ENCODE data around the gene NTNG1. TPM values are rescaled to one million over a fixed set of nuclear protein-coding genes. Genes with fewer than 3 reads are reported as not detected.

NTNG1 gene
- total and polyA plus RNA-seq, 2 of the 4 experiments (the other 2 are of a cell fraction) = 1.2 to 2.3 TPM

DNA sequence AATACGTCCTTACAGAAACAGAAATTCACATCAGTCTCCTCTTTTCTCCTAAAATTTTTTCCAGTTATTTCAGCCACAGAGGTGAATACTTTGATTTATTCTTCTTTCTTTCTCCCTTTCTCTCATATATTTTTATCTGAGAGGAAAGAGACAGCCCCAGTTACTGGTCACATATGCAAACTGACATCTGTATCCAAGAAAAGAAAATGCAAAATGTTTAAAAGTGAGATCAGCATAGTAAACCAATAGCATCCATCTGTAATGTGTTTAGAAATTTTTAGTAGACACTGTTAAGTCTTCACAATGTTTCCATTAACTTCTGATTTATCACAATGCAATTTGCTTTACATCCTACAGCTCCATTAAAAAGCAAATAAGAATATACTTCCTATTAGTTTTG is 53.5 kb downstream of the NTNG1 start:
- no peaks in the 10 kb centered on the region for H3K36me3 ChIP-seq (ENCODE audit: control insufficient read depth, insufficient read depth, low read length)
- H2BK15ac ChIP-seq (ENCODE audit: low read depth, low read length) = no peak overlapping the region
- H2AK9ac ChIP-seq (replicated peaks; ENCODE audit: low read depth, low read length, poor library complexity) = no peak overlapping the region
- no peak overlapping the region for H2AFZ ChIP-seq (replicated peaks; ENCODE audit: low read length, poor library complexity)
- TF ChIP-seq SMC3 (IDR thresholded peaks at IDR 0.05; ENCODE audit: low read depth, low read length) (no peak), RCOR1 (IDR thresholded peaks at IDR 0.05; ENCODE audit: insufficient replicate concordance, low read length) (no peak), CHD1 (IDR thresholded peaks at IDR 0.05; ENCODE audit: low read depth, low read length) (no peak), BHLHE40 (IDR thresholded peaks at IDR 0.05; ENCODE audit: low read depth, low read length) (no peak), RFX5 (IDR thresholded peaks at IDR 0.05; ENCODE audit: low read depth, low read length) (no peak)
- H3K4ac ChIP-seq (ENCODE audit: low read depth, low read length) = no peak overlapping the region
- no peak overlapping the region for H3K18ac ChIP-seq (ENCODE audit: low read depth, low read length)
- in situ Hi-C loops (cut with MboI; ENCODE audit: low sequenced_read_pairs) = no loop called here
- H3K9me3 ChIP-seq (ENCODE audit: control insufficient read depth, insufficient read depth, low read length) = no peaks in the 10 kb centered on the region
- H3K4me2 ChIP-seq (ENCODE audit: low read depth, low read length) = no peak overlapping the region
- no CpG with 5 or more reads among the region's 1 CpG for WGBS, 2 experiments (ENCODE audit: extremely low coverage in 2 of 2, insufficient read length in 1 of 2)
- no peak overlapping the region for H3K4me3 ChIP-seq (ENCODE audit: insufficient read depth, low read depth, low read length)
- H3K79me1 ChIP-seq (ENCODE audit: low read depth in 1 of 2, low read length in 2 of 2) = no peaks in the 10 kb centered on the region
- no peak overlapping the region for H3K9ac ChIP-seq (ENCODE audit: low read depth, low read length)
- ATAC-seq (ENCODE audit: low read depth) (no peak), DNase-seq (no peak)
- H2BK120ac ChIP-seq (ENCODE audit: low read depth, low read length) = no peak overlapping the region
- dilution Hi-C loops (cut with HindIII; ENCODE audit: low sequenced_read_pairs, unreplicated experiment) = no loop called here
- no peaks in the 10 kb centered on the region for H3K27me3 ChIP-seq (ENCODE audit: control insufficient read depth, insufficient read depth, low read length)
- intact Hi-C loops (cut with micrococcal nuclease) = no loop called here
- POLR2A ChIA-PET (ENCODE audit: unreplicated experiment) = no interaction called here
- no peak overlapping the region for H4K5ac ChIP-seq (ENCODE audit: low read depth, low read length)
- no peaks in the 10 kb centered on the region for H3K4me1 ChIP-seq (ENCODE audit: control insufficient read depth, insufficient read depth, low read length)
- H3K27ac ChIP-seq (ENCODE audit: insufficient read depth, low read length) = no peak overlapping the region
- H2BK5ac ChIP-seq (ENCODE audit: low read depth, low read length, poor library complexity, severe bottlenecking) = no peak overlapping the region
- no peak overlapping the region for H3K14ac ChIP-seq (replicated peaks; ENCODE audit: low read depth, low read length)
- H4K8ac ChIP-seq (ENCODE audit: low read depth in 2 of 2, low read length in 2 of 2) = no peak overlapping the region
- CTCF ChIA-PET = no interaction called here
- H3K9me1 ChIP-seq (ENCODE audit: insufficient read depth, low read length) = no peaks in the 10 kb centered on the region
- no peak overlapping the region for H3K23ac ChIP-seq (ENCODE audit: low read depth, low read length)
- no peak overlapping the region for H4K91ac ChIP-seq (ENCODE audit: insufficient read depth, low read depth, low read length)
- BruUV-seq (replicated peaks) = no TSS peak
- no peak overlapping the region for H2BK20ac ChIP-seq (ENCODE audit: low read depth, low read length)
- no peaks in the 10 kb centered on the region for H4K20me1 ChIP-seq (ENCODE audit: insufficient read depth, low read length)
- H2AK5ac ChIP-seq (ENCODE audit: low read depth, low read length) = no peak overlapping the region
- H3K56ac ChIP-seq (ENCODE audit: extremely low read depth, insufficient read depth, low read length) = no peak overlapping the region

Measured in IMR-90 (cell line).